K562 (cell line): ENCODE data around the gene IL23R. TPM values are rescaled to one million over a fixed set of nuclear protein-coding genes. Genes with fewer than 3 reads are reported as not detected.

Experiments
- ATAC-seq: fragments of 200-7000 bp; cut with Tn5 transposase; 3 replicates; pipeline ENCODE4 v1.9.1; 2020; ENCODE audit warnings: moderate library complexity
- BruUV-seq: library from RNA; stranded (reverse); fragments of 400-500 nt; replicated peaks from 2 replicates; lab custom pipeline; 2021; lab: Mats Ljungman, UMichigan
- CTCF ChIA-PET: fragments of 300-600 bp; formaldehyde crosslinking; extraction: SDS; loops from one replicate; lab custom pipeline; 2021; ENCODE audit warnings: low intra/inter-chr PET ratio; lab: Yijun Ruan, JAX
- POLR2A ChIA-PET: fragments of 300-600, 350-650 bp; sonication (Branson Sonifier 250); formaldehyde crosslinking; extraction: SDS; loops from one replicate; lab custom pipeline; 2021; ENCODE audit warnings: antibody characterized with exemption, inconsistent platforms; lab: Yijun Ruan, JAX
- DNase-seq, 4 experiments: peaks; one replicate each; pipeline versions ENCODE4 v3.0.0 to v3.0.0-alpha.2; 2011 to 2018; ENCODE audit warnings: low spot score in 3 of 4, mixed read lengths in 3 of 4; ENCODE audit errors: extremely low read depth in 1 of 4
- FAIRE-seq: peaks from 2 replicates; lab custom pipeline; 2011; peaks lifted over from hg19 to GRCh38; lab: Jason Lieb, UNC
- H2AFZ ChIP-seq: 2 replicates; pipeline ENCODE4 v1.6.0; 2011; ENCODE audit warnings: low read depth, low read length, control low read depth, inconsistent platforms
- H3K27ac ChIP-seq: fragments of 200-600 bp; 3 replicates; pipeline ENCODE4 v1.8.0; 2011; ENCODE audit warnings: low read depth, mild to moderate bottlenecking, control low read depth, inconsistent platforms, low read length, moderate library complexity, mixed read lengths; ENCODE audit errors: extremely low read depth
- H3K27me3 ChIP-seq, 2 experiments: fragments of 300-600 bp in 1 of 2; 2 replicates in 1 of 2; 3 replicates in 1 of 2; pipeline versions ENCODE4 v1.6.0 to v1.8.0; 2011; ENCODE audit warnings: inconsistent platforms in 2 of 2, low read length in 2 of 2, mild to moderate bottlenecking in 1 of 2, mixed read lengths in 1 of 2, moderate library complexity in 1 of 2; ENCODE audit not compliant: control insufficient read depth in 2 of 2, insufficient read depth in 2 of 2
- H3K36me3 ChIP-seq: fragments of 300-600 bp; 3 replicates; pipeline ENCODE4 v1.8.0; 2011; ENCODE audit warnings: mild to moderate bottlenecking, low read length, inconsistent platforms; ENCODE audit not compliant: control insufficient read depth, insufficient read depth
- H3K4me1 ChIP-seq, 2 experiments: fragments of 200-600 bp in 1 of 2; replicated peaks in 1 of 2; 2 replicates in 1 of 2; 3 replicates in 1 of 2; pipeline versions ENCODE4 v1.5.1 to v1.8.0; 2011; ENCODE audit warnings: inconsistent platforms in 2 of 2, low read length in 2 of 2, mild to moderate bottlenecking in 1 of 2, mixed read lengths in 1 of 2, moderate library complexity in 1 of 2; ENCODE audit not compliant: control insufficient read depth in 2 of 2, insufficient read depth in 2 of 2
- H3K4me2 ChIP-seq: 2 replicates; pipeline ENCODE4 v1.6.1; 2011; ENCODE audit warnings: low read length, control low read depth, inconsistent platforms, mixed read lengths; ENCODE audit not compliant: insufficient read depth
- H3K4me3 ChIP-seq: fragments of 200-600 bp; sonication (generic), shearing (Covaris generic); 2 replicates; pipeline ENCODE4 v1.5.1; 2016; ENCODE audit warnings: control low read depth, inconsistent platforms
- H3K79me2 ChIP-seq: fragments of 200-600 bp; 3 replicates; pipeline ENCODE4 v1.8.0; 2011; ENCODE audit warnings: low read length, inconsistent platforms; ENCODE audit not compliant: control insufficient read depth, insufficient read depth
- H3K9ac ChIP-seq, 2 experiments: 2 replicates each; pipeline versions ENCODE4 v1.6.0 to v1.6.1; 2011; ENCODE audit warnings: low read depth in 2 of 2, low read length in 2 of 2, control low read depth in 1 of 2, inconsistent platforms in 1 of 2, mild to moderate bottlenecking in 1 of 2, mixed read lengths in 1 of 2; ENCODE audit not compliant: insufficient read depth in 1 of 2
- H3K9me1 ChIP-seq: one replicate; pipeline ENCODE4 v1.6.0; 2011; ENCODE audit warnings: inconsistent platforms, mild to moderate bottlenecking, low read length, moderate library complexity; ENCODE audit not compliant: control insufficient read depth, insufficient read depth
- H3K9me3 ChIP-seq: replicated peaks from 2 replicates; pipeline ENCODE4 v1.5.1; 2011; ENCODE audit warnings: low read depth, low read length, inconsistent platforms; ENCODE audit not compliant: control insufficient read depth, insufficient read depth
- H4K20me1 ChIP-seq: replicated peaks from 2 replicates; pipeline ENCODE4 v1.6.1; 2011; ENCODE audit warnings: low read length, inconsistent platforms, mixed read lengths; ENCODE audit not compliant: control insufficient read depth, insufficient read depth
- ATF3 ChIP-seq, 2 experiments: fragments of 450-650 bp in 1 of 2; sonication (generic) in 1 of 2; formaldehyde crosslinking in 1 of 2; IDR thresholded peaks in 1 of 2; conservative IDR thresholded peaks in 1 of 2; 2 replicates each; pipeline versions ENCODE4 v1.6.1 to v1.8.1; 2016 to 2023; ENCODE audit warnings: mild to moderate bottlenecking in 2 of 2, moderate library complexity in 2 of 2, inconsistent platforms in 1 of 2, missing genetic modification reagents in 1 of 2
- CTBP1 ChIP-seq: fragments of 450-650 bp; IDR thresholded peaks from 2 replicates; pipeline ENCODE4 v1.6.1; 2016; ENCODE audit warnings: borderline replicate concordance
- FOXO4 ChIP-seq: fragments of 450-650 bp; formaldehyde crosslinking; IDR thresholded peaks from 2 replicates; pipeline ENCODE4 v1.4.0; 2020; ENCODE audit warnings: mild to moderate bottlenecking, moderate library complexity
- HDAC2 ChIP-seq: fragments of 450-650 bp; IDR thresholded peaks from 2 replicates; pipeline ENCODE4 v1.6.1; 2016; ENCODE audit warnings: mild to moderate bottlenecking
- JUN ChIP-seq, 2 experiments: sonication (generic) in 1 of 2; formaldehyde crosslinking in 1 of 2; IDR thresholded peaks; 2 replicates each; pipeline versions ENCODE4 v1.6.1 to v1.8.0; 2012 to 2022; ENCODE audit warnings: borderline replicate concordance in 2 of 2, mild to moderate bottlenecking in 2 of 2, improper control_type of control experiment in 1 of 2, low read depth in 1 of 2, low read length in 1 of 2, missing genetic modification reagents in 1 of 2
- KDM5B ChIP-seq: fragments of 200-600 bp; sonication (generic); IDR thresholded peaks from 2 replicates; pipeline ENCODE4 v1.6.1; 2012; ENCODE audit warnings: low read depth, mild to moderate bottlenecking, moderate library complexity, low read length, control low read depth, inconsistent platforms; ENCODE audit not compliant: insufficient replicate concordance
- MED1 ChIP-seq: sonication (generic); formaldehyde crosslinking; IDR thresholded peaks from 2 replicates; pipeline ENCODE4 v1.8.1; 2023; ENCODE audit warnings: missing genetic modification reagents, borderline replicate concordance
- NONO ChIP-seq, 2 experiments: fragments of 200-400 bp in 1 of 2; fragments of 450-650 bp in 1 of 2; formaldehyde crosslinking in 1 of 2; IDR thresholded peaks; 2 replicates each; pipeline ENCODE4 v1.6.1; 2017; ENCODE audit warnings: low read depth in 2 of 2, mild to moderate bottlenecking in 2 of 2, moderate library complexity in 2 of 2, low read length in 1 of 2
- YBX1 ChIP-seq: fragments of 450-650 bp; IDR thresholded peaks from 2 replicates; pipeline ENCODE4 v1.7.1; 2016; ENCODE audit warnings: mild to moderate bottlenecking
- ZNF133 ChIP-seq: fragments of 250-450 bp; sonication (Bioruptor Pico); IDR thresholded peaks from 2 replicates; pipeline ENCODE4 v1.4.0; 2020; ENCODE audit warnings: mild to moderate bottlenecking
- ZNF696 ChIP-seq: fragments of 250-450 bp; sonication (Bioruptor Pico); conservative IDR thresholded peaks from 2 replicates; pipeline ENCODE4 v1.4.0; 2020; ENCODE audit warnings: mild to moderate bottlenecking, moderate library complexity
- ZZZ3 ChIP-seq: fragments of 450-650 bp; IDR thresholded peaks from 2 replicates; pipeline ENCODE4 v1.6.1; 2016; ENCODE audit warnings: antibody characterized with exemption, mild to moderate bottlenecking, moderate library complexity
- WGBS: fragments of 100-300 bp; shearing (Covaris generic); methylation state at CpG from one replicate; pipeline ENCODE4 v1.1.6; 2016; ENCODE audit warnings: low coverage, mixed read lengths; ENCODE audit not compliant: insufficient coverage; ENCODE audit errors: missing lambda C conversion rate; 5-methylcytosine and 5-hydroxymethylcytosine counted together
- in situ Hi-C: fragments of 300-500 bp; cut with MboI; formaldehyde crosslinking; loops from 4 replicates; pipeline ENCODE4 v1.15.0; 2018; ENCODE audit warnings: inconsistent platforms, mixed read lengths
- intact Hi-C: fragments of 100-400 bp; cut with micrococcal nuclease; formaldehyde crosslinking; loops from 2 replicates; pipeline ENCODE4 v1.14.2; 2022
- polyA plus RNA-seq, 8 experiments: library from polyadenylated mRNA; depleted of rRNA in 4 of 8; stranded (reverse) in 5 of 8; unstranded in 3 of 8; fragments of >200 nt; fragmentation: Nextera tagmentation in 2 of 8; fragmentation: Illumina TruSeq in 1 of 8; extraction: Ambion mirVana in 2 of 8; extraction: Trizol in 1 of 8; gene quantifications; 2 replicates each; pipeline versions ENCODE4 v1.2.1 to v1.2.3, GENCODE V29; 2011 to 2014; ENCODE audit warnings: inconsistent platforms in 1 of 8, missing spikeins in 1 of 8
- total RNA-seq, 7 experiments: library from RNA; depleted of rRNA in 6 of 7; stranded (reverse); fragments of >200 nt in 6 of 7; fragmentation: Illumina TruSeq in 2 of 7; extraction: Trizol in 2 of 7; gene quantifications; 2 replicates each; pipeline versions ENCODE4 v1.2.1 to v1.2.3, GENCODE V29; 2011 to 2021; ENCODE audit warnings: low replicate concordance in 1 of 7
- TF ChIP-seq, protein P1 (sequence below), 2 experiments: fragments of 450-650 bp; IDR thresholded peaks; 2 replicates each; pipeline ENCODE4 v1.6.1; 2018; ENCODE audit warnings: mild to moderate bottlenecking in 2 of 2, low read depth in 1 of 2; ENCODE audit not compliant: partially characterized antibody in 2 of 2

Gene IL23R
- total and polyA plus RNA-seq, 9 of the 15 experiments (the other 6 are each of a cell fraction or from before 2014, with no cell fraction given) = 4.4 to 52.7 (median 22.8) TPM

GRCh38 chr1:67159233-67159632 is 7.0 kb upstream of the IL23R start (continued):
- TF ChIP-seq KDM5B (no peak), ATF3 (IDR thresholded peaks at IDR 0.05) (peak; percentile 32; the same call in 1 of the 2 replicates), ATF3 (CRISPR knock-in tag; conservative IDR thresholded peaks at IDR 0.05) (no peak), NONO (IDR thresholded peaks at IDR 0.05; ENCODE audit: low read depth in 2 of 2, low read length in 1 of 2) (no peak), CTBP1 (no peak)
- TF ChIP-seq, all 486 proteins: peak for 3

DNA sequence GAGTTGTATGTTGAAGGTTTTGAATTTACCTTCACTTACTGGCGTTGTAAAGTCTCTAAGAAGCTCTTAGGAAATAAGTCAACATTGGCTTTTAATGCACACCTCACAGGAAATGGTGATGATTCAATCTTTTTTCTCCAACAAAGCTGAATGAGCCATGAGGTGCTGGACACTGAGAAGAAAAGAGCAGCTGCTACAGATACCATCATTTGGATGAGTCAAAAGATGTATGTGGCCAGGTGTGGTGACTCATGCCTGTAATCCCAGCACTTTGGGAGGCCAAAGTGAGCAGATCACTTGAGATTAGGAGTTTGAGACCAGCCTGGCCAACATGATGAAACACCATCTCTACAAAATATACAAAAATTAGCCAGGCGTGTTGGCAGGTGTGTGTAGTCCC is 3.3 kb upstream of the IL23R start:
- Histone ChIP-seq H4K20me1 (no peaks in the 10 kb centered on the region), H3K9me1 (no peaks in the 10 kb centered on the region), H3K79me2 (no peaks in the 10 kb centered on the region), H3K27me3 (no peaks in the 10 kb centered on the region), H3K9ac (no peak overlapping the region), H2AFZ (0 out of 2 replicates have a peak overlapping the region, but pooled peaks have one; percentile 28), H3K4me1 (peaks cover 0 to 4% of the 10 kb centered on the region in 2 experiments; a peak in 2 of 5 replicates), H3K4me3 (no peak overlapping the region), H3K36me3 (no peaks in the 10 kb centered on the region), H3K4me2 (no peak overlapping the region), H3K27ac (no peak overlapping the region), H3K9me3 (no peaks in the 10 kb centered on the region)
- 25% methylated on average over 2 of the region's 2 CpGs for WGBS
- DNase-seq (no peak), ATAC-seq (peak; percentile 52), FAIRE-seq (no peak)
- in situ Hi-C loops (no loop called here), intact Hi-C loops (no loop called here)
- BruUV-seq = no TSS peak
- ChIA-PET POLR2A (interaction anchor here (1.3 kb wide), 2 partner anchors 9 to 13 kb away, joined by 4 to 6 read pairs; no protein-coding TSS in a partner anchor), CTCF (interaction anchor here (0.7 to 1.0 kb wide), 2 partner anchors 14 to 52 kb away, joined by 3 read pairs; no protein-coding TSS in a partner anchor)
- no peak for TF ChIP-seq MED1 (CRISPR knock-in tag)
- peak; percentile 91 for TF ChIP-seq JUN (IDR thresholded peaks at IDR 0.05; ENCODE audit: borderline replicate concordance, low read depth, low read length)
- no peak for TF ChIP-seq JUN (CRISPR knock-in tag; IDR thresholded peaks at IDR 0.05; ENCODE audit: borderline replicate concordance)
- TF ChIP-seq HDAC2 = 0 out of 2 replicates have a peak, but pooled peaks have one; percentile 47
- TF ChIP-seq, protein P1, sequence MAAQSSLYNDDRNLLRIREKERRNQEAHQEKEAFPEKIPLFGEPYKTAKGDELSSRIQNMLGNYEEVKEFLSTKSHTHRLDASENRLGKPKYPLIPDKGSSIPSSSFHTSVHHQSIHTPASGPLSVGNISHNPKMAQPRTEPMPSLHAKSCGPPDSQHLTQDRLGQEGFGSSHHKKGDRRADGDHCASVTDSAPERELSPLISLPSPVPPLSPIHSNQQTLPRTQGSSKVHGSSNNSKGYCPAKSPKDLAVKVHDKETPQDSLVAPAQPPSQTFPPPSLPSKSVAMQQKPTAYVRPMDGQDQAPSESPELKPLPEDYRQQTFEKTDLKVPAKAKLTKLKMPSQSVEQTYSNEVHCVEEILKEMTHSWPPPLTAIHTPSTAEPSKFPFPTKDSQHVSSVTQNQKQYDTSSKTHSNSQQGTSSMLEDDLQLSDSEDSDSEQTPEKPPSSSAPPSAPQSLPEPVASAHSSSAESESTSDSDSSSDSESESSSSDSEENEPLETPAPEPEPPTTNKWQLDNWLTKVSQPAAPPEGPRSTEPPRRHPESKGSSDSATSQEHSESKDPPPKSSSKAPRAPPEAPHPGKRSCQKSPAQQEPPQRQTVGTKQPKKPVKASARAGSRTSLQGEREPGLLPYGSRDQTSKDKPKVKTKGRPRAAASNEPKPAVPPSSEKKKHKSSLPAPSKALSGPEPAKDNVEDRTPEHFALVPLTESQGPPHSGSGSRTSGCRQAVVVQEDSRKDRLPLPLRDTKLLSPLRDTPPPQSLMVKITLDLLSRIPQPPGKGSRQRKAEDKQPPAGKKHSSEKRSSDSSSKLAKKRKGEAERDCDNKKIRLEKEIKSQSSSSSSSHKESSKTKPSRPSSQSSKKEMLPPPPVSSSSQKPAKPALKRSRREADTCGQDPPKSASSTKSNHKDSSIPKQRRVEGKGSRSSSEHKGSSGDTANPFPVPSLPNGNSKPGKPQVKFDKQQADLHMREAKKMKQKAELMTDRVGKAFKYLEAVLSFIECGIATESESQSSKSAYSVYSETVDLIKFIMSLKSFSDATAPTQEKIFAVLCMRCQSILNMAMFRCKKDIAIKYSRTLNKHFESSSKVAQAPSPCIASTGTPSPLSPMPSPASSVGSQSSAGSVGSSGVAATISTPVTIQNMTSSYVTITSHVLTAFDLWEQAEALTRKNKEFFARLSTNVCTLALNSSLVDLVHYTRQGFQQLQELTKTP (IDR thresholded peaks at IDR 0.05; ENCODE audit: low read depth in 1 of 2, partially characterized antibody in 2 of 2) = peak in 1 of 2 experiments; percentile 66
- TF ChIP-seq ZNF696 (CRISPR knock-in tag) = no peak
- TF ChIP-seq YBX1 = no peak
- TF ChIP-seq FOXO4 (CRISPR knock-in tag) = no peak
- TF ChIP-seq ZZZ3 = no peak
- TF ChIP-seq ZNF133 (CRISPR knock-in tag) = no peak
